ENCODE data around the gene CCL26. TPM values are rescaled to one million over a fixed set of nuclear protein-coding genes. Genes with fewer than 3 reads are reported as not detected.

CCL26 gene
- total and polyA plus RNA-seq, 2 of the 13 experiments (the other 11 are each of a cell fraction or from before 2014, with no cell fraction given), result 0.16 TPM; not detected in 1

DNA sequence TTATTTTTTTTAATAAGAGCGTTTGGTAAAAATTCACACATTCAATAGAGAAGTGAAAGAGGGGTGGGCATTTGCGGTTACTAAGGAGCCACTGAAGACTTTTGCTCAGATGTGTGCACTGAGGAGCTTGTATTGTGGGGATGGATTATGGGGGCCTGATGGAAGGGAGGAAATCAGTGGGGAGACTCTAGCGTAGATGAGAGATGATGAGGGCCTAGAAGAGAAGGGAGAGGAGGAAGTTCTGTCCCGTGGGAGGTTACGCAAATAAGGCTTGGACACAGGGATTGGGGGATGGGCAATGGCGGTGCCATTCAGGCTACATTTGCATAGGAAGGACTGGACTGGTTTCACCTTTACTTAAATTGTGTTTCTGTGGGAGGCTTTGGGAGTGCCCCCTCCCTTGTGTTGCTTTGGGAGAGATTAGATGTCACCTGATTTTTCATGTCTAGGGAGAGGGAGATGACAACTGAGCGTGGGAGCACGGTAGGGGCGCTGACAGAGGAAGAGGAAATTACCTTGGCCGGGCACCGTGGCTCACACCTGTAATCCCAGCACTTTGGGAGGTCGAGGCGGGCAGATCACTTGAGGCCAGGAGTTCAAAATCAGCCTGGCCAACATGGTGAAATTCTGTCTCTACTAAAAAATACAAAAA lies 31.0 kb downstream of the CCL26 start (continued):
- TF ChIP-seq, protein P1, sequence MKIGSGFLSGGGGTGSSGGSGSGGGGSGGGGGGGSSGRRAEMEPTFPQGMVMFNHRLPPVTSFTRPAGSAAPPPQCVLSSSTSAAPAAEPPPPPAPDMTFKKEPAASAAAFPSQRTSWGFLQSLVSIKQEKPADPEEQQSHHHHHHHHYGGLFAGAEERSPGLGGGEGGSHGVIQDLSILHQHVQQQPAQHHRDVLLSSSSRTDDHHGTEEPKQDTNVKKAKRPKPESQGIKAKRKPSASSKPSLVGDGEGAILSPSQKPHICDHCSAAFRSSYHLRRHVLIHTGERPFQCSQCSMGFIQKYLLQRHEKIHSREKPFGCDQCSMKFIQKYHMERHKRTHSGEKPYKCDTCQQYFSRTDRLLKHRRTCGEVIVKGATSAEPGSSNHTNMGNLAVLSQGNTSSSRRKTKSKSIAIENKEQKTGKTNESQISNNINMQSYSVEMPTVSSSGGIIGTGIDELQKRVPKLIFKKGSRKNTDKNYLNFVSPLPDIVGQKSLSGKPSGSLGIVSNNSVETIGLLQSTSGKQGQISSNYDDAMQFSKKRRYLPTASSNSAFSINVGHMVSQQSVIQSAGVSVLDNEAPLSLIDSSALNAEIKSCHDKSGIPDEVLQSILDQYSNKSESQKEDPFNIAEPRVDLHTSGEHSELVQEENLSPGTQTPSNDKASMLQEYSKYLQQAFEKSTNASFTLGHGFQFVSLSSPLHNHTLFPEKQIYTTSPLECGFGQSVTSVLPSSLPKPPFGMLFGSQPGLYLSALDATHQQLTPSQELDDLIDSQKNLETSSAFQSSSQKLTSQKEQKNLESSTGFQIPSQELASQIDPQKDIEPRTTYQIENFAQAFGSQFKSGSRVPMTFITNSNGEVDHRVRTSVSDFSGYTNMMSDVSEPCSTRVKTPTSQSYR (CRISPR knock-in tag; IDR thresholded peaks at IDR 0.05; ENCODE audit: borderline replicate concordance), result peak; percentile 94
- peak; percentile 45; the same call in 1 of the 2 replicates for TF ChIP-seq KDM5B (CRISPR knock-in tag; IDR thresholded peaks at IDR 0.05; ENCODE audit: borderline replicate concordance)
- TF ChIP-seq SRSF1 (optimal IDR thresholded peaks at IDR 0.05; ENCODE audit: low read depth, low read length), result no peak
- TF ChIP-seq HNF4G (IDR thresholded peaks at IDR 0.05; ENCODE audit: borderline replicate concordance, low read depth, low read length), result no peak
- no peak for TF ChIP-seq HNF4G (CRISPR knock-in tag; IDR thresholded peaks at IDR 0.05; ENCODE audit: borderline replicate concordance, low read depth)
- TF ChIP-seq GABPB1 (CRISPR knock-in tag; IDR thresholded peaks at IDR 0.05), result peak; percentile 17; the same call in 1 of the 2 replicates
- peak; percentile 24; the same call in 1 of the 2 replicates for TF ChIP-seq GATAD2A (CRISPR knock-in tag; IDR thresholded peaks at IDR 0.05)
- TF ChIP-seq, protein P2, sequence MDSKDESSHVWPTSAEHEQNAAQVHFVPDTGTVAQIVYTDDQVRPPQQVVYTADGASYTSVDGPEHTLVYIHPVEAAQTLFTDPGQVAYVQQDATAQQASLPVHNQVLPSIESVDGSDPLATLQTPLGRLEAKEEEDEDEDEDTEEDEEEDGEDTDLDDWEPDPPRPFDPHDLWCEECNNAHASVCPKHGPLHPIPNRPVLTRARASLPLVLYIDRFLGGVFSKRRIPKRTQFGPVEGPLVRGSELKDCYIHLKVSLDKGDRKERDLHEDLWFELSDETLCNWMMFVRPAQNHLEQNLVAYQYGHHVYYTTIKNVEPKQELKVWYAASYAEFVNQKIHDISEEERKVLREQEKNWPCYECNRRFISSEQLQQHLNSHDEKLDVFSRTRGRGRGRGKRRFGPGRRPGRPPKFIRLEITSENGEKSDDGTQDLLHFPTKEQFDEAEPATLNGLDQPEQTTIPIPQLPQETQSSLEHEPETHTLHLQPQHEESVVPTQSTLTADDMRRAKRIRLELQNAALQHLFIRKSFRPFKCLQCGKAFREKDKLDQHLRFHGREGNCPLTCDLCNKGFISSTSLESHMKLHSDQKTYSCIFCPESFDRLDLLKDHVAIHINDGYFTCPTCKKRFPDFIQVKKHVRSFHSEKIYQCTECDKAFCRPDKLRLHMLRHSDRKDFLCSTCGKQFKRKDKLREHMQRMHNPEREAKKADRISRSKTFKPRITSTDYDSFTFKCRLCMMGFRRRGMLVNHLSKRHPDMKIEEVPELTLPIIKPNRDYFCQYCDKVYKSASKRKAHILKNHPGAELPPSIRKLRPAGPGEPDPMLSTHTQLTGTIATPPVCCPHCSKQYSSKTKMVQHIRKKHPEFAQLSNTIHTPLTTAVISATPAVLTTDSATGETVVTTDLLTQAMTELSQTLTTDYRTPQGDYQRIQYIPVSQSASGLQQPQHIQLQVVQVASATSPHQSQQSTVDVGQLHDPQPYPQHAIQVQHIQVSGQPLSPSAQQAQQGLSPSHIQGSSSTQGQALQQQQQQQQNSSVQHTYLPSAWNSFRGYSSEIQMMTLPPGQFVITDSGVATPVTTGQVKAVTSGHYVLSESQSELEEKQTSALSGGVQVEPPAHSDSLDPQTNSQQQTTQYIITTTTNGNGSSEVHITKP (CRISPR knock-in tag; IDR thresholded peaks at IDR 0.05; ENCODE audit: low read depth), result no peak
- TF ChIP-seq MLLT10 (CRISPR knock-in tag; IDR thresholded peaks at IDR 0.05), result no peak
- peak; percentile 11; the same call in 1 of the 2 replicates for TF ChIP-seq CEBPB (IDR thresholded peaks at IDR 0.05; ENCODE audit: borderline replicate concordance, low read depth, low read length)
- TF ChIP-seq, protein P3, sequence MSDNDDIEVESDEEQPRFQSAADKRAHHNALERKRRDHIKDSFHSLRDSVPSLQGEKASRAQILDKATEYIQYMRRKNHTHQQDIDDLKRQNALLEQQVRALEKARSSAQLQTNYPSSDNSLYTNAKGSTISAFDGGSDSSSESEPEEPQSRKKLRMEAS (IDR thresholded peaks at IDR 0.05), result no peak
- 0 out of 2 replicates have a peak, but pooled peaks have one; percentile 66 for TF ChIP-seq ZNF263 (CRISPR knock-in tag; IDR thresholded peaks at IDR 0.05)
- TF ChIP-seq, protein P4, sequence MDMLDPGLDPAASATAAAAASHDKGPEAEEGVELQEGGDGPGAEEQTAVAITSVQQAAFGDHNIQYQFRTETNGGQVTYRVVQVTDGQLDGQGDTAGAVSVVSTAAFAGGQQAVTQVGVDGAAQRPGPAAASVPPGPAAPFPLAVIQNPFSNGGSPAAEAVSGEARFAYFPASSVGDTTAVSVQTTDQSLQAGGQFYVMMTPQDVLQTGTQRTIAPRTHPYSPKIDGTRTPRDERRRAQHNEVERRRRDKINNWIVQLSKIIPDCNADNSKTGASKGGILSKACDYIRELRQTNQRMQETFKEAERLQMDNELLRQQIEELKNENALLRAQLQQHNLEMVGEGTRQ (IDR thresholded peaks at IDR 0.05; ENCODE audit: low read depth, low read length), result no peak
- TF ChIP-seq, protein P4 (CRISPR knock-in tag; IDR thresholded peaks at IDR 0.05; ENCODE audit: borderline replicate concordance), result no peak
- TF ChIP-seq TBP (CRISPR knock-in tag; IDR thresholded peaks at IDR 0.05), result no peak
- no peak for TF ChIP-seq ZNF607 (CRISPR knock-in tag; IDR thresholded peaks at IDR 0.05; ENCODE audit: borderline replicate concordance)
- no peak for TF ChIP-seq ARHGAP35 (CRISPR knock-in tag; IDR thresholded peaks at IDR 0.05; ENCODE audit: borderline replicate concordance)
- TF ChIP-seq, protein P5, sequence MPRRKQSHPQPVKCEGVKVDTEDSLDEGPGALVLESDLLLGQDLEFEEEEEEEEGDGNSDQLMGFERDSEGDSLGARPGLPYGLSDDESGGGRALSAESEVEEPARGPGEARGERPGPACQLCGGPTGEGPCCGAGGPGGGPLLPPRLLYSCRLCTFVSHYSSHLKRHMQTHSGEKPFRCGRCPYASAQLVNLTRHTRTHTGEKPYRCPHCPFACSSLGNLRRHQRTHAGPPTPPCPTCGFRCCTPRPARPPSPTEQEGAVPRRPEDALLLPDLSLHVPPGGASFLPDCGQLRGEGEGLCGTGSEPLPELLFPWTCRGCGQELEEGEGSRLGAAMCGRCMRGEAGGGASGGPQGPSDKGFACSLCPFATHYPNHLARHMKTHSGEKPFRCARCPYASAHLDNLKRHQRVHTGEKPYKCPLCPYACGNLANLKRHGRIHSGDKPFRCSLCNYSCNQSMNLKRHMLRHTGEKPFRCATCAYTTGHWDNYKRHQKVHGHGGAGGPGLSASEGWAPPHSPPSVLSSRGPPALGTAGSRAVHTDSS (CRISPR knock-in tag; conservative IDR thresholded peaks at IDR 0.05), result no peak
- TF ChIP-seq STAG1 (CRISPR knock-in tag; IDR thresholded peaks at IDR 0.05), result no peak

Data from HepG2 (cell line).